Fibroblast of the aortic adventitia (primary cell): ENCODE results near the gene IGLL5. TPM values are rescaled to one million over a fixed set of nuclear protein-coding genes. Genes with fewer than 3 reads are reported as not detected.
"Not testable (repeated sequence)": the region's sequence is repeated elsewhere in the genome, so short reads cannot be mapped to it uniquely, and the experiment has no call there.

Experiments used
- DNase-seq: peaks from one replicate; pipeline ENCODE4 v3.0.0-alpha.2; 2010; ENCODE audit warnings: low read depth
- H3K4me3 ChIP-seq: 2 replicates; pipeline ENCODE4 v1.5.1; 2011; ENCODE audit warnings: low read depth, mild to moderate bottlenecking, control low read depth, low read length, moderate library complexity
- total RNA-seq: library from RNA; depleted of rRNA; stranded (reverse); fragments of >200 nt; gene quantifications from 2 replicates; pipeline ENCODE4 v1.2.3, GENCODE V29; 2012; ENCODE audit warnings: low replicate concordance
- TF ChIP-seq, protein P1 (sequence below): IDR thresholded peaks from 2 replicates; pipeline ENCODE4 v1.5.1; 2011; ENCODE audit warnings: mild to moderate bottlenecking, low read length, control low read depth, inconsistent platforms; ENCODE audit not compliant: insufficient read depth

Gene IGLL5
- total RNA-seq, 1 donor = not detected

DNA sequence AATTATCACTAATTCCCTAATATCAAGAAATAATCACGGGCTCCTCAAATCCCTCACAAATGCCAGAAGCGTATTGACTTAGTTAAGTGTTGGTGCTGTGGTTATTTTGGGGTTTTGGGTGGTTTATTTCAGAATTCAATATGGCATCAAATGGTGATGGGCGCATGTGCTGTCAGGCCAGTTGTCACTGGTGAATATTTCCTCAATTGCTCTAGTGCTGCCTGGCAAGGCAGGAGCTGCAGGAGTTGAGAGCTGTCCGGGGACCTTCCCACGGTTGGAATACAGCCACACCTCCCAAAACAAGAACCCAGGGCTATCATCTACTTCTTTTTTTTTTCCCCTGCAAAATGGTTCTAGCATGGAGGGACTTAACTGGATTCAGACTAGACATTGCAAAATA lies 10.3 kb downstream of the IGLL5 start:
- no peak overlapping the region for H3K4me3 ChIP-seq
- no peak for DNase-seq
- TF ChIP-seq, protein P1, sequence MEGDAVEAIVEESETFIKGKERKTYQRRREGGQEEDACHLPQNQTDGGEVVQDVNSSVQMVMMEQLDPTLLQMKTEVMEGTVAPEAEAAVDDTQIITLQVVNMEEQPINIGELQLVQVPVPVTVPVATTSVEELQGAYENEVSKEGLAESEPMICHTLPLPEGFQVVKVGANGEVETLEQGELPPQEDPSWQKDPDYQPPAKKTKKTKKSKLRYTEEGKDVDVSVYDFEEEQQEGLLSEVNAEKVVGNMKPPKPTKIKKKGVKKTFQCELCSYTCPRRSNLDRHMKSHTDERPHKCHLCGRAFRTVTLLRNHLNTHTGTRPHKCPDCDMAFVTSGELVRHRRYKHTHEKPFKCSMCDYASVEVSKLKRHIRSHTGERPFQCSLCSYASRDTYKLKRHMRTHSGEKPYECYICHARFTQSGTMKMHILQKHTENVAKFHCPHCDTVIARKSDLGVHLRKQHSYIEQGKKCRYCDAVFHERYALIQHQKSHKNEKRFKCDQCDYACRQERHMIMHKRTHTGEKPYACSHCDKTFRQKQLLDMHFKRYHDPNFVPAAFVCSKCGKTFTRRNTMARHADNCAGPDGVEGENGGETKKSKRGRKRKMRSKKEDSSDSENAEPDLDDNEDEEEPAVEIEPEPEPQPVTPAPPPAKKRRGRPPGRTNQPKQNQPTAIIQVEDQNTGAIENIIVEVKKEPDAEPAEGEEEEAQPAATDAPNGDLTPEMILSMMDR = no peak

DNA sequence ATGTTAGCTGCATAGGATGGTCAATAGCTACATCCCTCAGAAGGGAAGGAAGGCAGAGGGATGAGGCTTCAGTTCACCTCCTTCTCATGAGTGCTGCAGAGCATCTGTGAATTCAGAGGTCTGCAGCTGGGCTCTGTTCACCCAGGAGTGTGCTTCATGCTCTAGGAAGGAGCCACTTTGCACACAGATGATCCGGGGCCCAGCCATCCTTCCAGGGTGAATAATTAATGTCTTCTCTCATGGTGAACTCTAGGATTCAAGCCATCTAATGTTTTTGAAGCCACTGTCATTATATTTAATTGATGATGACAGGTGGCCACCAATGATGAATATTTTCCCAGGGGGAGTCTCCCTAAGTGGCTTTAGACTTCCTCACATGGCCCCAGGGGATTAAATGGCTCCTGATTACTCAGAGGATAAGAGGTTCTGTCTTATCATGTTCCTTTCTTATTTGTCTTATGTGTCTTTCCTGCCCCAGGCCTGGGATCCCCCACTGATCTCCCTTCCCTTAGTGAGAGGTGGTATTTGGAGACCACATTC lies 10.9 kb downstream of the IGLL5 start:
- not testable (repeated sequence) for DNase-seq, H3K4me3 ChIP-seq

DNA sequence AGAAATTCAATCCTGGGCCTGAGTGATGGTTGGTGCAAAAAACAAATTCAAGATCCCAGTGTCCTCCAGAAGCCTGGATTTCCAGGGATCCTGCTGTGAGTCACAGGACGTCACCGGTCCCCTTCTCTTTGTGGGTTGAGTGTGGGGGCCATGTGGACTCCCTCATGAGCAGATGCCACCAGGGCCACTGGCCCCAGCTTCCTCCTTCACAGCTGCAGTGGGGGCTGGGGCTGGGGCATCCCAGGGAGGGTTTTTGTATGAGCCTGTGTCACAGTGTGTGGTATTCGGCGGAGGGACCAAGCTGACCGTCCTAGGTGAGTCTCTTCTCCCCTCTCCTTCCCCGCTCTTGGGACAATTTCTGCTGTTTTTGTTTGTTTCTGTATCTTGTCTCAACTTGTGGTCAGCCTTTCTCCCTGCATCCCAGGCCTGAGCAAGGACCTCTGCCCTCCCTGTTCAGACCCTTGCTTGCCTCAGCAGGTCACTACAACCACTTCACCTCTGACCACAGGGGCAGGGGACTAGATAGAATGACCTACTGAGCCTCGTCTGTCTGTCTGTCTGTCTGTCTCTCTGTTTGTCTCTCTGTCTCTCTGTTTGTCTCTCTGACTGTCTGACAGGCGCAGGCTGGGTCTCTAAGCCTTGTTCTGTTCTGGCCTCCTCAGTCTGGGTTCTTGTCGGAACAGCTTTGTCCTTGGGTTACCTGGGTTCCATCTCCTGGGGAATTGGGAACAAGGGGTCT lies 11.9 kb downstream of the IGLL5 start:
- not testable (repeated sequence) for DNase-seq, H3K4me3 ChIP-seq

DNA sequence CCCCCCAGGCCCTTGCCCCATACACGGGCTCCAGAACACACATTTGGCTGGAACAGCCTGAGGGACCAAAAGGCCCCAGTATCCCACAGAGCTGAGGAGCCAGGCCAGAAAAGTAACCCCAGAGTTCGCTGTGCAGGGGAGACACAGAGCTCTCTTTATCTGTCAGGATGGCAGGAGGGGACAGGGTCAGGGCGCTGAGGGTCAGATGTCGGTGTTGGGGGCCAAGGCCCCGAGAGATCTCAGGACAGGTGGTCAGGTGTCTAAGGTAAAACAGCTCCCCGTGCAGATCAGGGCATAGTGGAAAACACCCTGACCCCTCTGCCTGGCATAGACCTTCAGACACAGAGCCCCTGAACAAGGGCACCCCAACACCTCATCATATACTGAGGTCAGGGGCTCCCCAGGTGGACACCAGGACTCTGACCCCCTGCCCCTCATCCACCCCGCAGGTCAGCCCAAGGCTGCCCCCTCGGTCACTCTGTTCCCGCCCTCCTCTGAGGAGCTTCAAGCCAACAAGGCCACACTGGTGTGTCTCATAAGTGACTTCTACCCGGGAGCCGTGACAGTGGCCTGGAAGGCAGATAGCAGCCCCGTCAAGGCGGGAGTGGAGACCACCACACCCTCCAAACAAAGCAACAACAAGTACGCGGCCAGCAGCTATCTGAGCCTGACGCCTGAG lies 13.1 kb downstream of the IGLL5 start:
- DNase-seq, H3K4me3 ChIP-seq: not testable (repeated sequence)

DNA sequence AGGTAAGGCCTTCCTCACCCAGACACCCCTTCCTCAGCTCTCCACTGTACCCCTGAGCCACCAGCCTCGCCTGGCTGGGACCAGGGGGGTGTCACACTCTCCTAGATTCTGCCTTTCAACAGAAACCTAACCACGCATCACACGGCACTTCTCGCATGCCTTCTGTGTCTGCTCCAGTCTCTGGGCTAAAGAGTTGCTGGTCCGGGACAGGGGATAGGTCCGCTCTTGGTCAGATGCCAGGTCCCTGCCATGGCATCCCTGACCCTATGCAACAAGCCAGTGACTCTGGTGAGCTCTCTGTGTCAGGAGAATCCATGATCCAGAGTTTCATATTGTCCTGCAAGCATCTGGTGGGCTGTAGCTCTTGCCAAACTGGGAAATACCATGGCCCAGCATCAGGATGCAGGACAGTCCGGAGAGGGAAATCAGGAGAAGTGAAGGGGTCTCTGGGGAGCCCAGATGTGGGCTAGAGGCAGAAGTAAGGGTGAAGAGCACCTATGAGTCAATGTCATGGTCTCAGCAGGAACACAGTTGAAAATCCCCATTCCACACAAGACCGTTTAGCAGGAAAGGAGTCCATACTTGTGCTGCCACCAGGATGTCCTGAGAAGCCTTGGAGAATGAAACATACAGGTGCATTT lies 14.1 kb downstream of the IGLL5 start:
- no peak for DNase-seq
- TF ChIP-seq, protein P1 = no peak
- H3K4me3 ChIP-seq = no peak overlapping the region

DNA sequence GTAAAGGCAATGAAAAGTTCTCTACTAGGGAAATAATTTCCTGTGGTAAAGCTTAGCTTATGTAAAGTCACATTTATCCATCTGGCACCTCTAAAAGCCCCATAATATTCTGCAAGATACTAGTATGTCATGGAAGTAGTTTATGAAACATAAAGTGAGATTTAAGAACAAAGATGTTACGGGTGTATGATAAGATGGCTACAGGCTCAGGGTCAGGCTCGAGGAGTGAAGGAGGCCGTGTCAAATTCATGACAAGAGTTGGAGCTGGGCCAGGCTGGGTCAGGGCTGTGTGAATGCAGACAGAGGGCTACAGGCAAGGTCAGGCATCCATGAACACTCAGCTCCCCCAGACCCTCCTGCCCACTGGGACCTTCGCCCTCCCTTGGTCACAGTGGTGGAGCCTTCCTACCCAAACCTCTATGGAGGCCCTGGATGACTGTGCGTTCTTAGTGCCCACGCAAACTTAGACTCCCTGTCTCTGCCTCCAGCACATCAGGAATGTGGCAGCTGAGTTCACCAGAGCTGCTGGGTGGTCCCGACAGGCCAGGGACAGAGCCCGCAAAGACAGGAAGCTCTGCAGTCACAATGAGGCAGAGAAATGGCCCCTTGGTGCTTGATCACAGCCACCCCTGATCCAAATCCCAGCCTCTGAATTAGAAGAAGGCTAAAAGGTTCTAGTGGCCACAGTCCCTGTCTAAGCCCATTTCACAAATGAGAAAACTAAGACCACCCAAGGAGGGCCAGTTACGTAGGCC lies 14.8 kb downstream of the IGLL5 start:
- TF ChIP-seq, protein P1 = no peak
- no peak for DNase-seq
- no peak overlapping the region for H3K4me3 ChIP-seq

DNA sequence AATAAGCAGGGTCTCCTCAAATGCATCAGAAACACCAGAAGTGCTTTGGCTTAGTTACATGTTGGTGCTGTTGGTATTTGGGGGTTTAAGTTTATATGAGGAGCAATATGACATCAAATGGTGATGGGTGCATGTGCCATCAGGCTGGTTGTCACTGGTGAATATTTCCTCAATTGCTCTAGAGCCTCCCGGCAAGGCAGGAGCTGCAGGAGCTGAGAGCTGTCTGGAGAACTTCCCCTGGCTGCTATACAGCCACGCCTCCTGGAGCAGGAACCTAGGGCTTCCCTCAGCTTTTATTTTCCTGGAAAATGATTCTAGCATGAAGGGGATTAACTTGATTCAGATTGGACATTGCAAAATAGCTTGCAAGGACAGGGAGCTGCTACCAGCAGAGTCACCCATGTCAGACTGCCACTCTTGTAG lies 15.8 kb downstream of the IGLL5 start:
- H3K4me3 ChIP-seq = no peak overlapping the region
- DNase-seq = no peak
- TF ChIP-seq, protein P1 = no peak

DNA sequence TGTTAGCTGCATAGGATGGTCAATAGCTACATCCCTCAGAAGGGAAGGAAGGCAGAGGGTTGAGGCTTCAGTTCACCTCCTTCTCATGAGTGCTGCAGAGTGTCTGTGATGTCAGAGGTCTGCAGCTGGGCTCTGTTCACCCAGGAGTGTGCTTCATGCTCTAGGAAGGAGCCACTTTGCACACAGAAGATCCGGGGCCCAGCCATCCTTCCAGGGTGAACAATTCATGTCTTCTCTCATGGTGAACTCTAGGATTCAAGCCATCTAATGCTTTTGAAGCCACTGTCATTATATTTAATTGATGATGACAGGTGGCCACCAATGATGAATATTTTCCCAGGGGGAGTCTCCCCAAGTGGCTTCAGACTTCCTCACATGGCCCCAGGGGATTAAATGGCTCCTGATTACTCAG lies 16.2 kb downstream of the IGLL5 start:
- not testable (repeated sequence) for H3K4me3 ChIP-seq, DNase-seq

DNA sequence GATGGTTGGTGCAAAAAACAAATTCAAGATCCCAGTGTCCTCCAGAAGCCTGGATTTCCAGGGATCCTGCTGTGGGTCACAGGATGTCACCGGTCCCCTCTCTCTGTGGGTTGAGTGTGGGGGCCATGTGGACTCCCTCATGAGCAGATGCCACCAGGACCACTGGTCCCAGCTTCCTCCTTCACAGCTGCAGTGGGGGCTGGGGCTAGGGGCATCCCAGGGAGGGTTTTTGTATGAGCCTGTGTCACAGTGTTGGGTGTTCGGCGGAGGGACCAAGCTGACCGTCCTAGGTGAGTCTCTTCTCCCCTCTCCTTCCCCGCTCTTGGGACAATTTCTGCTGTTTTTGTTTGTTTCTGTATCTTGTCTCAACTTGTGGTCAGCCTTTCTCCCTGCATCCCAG lies 17.1 kb downstream of the IGLL5 start:
- H3K4me3 ChIP-seq, DNase-seq: not testable (repeated sequence)

DNA sequence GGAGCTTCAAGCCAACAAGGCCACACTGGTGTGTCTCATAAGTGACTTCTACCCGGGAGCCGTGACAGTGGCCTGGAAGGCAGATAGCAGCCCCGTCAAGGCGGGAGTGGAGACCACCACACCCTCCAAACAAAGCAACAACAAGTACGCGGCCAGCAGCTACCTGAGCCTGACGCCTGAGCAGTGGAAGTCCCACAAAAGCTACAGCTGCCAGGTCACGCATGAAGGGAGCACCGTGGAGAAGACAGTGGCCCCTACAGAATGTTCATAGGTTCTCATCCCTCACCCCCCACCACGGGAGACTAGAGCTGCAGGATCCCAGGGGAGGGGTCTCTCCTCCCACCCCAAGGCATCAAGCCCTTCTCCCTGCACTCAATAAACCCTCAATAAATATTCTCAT lies 18.8 kb downstream of the IGLL5 start:
- not testable (repeated sequence) for H3K4me3 ChIP-seq, DNase-seq
